NB4 (cell line): Measurements from ENCODE around the gene OSBPL10.

ENCODE experiments used
- DNase-seq: peaks from one replicate; pipeline ENCODE4 v3.0.0; 2010; ENCODE audit warnings: low read depth
- H3K4me3 ChIP-seq: one replicate; pipeline ENCODE4 v1.5.1; 2011; ENCODE audit warnings: mild to moderate bottlenecking, low read depth, low read length, moderate library complexity
- CTCF ChIP-seq: IDR thresholded peaks from one replicate; pipeline ENCODE4 v1.5.1; 2012; ENCODE audit warnings: low read depth, low read length
- MAX ChIP-seq: IDR thresholded peaks from 2 replicates; pipeline ENCODE4 v1.6.1; 2011; ENCODE audit warnings: low read depth, low read length
- MYC ChIP-seq: IDR thresholded peaks from 2 replicates; pipeline ENCODE4 v1.6.1; 2011; ENCODE audit warnings: low read depth, low read length
- POLR2A ChIP-seq: IDR thresholded peaks from 2 replicates; pipeline ENCODE4 v1.6.1; 2011; ENCODE audit warnings: mild to moderate bottlenecking; ENCODE audit not compliant: insufficient read length; ENCODE audit errors: extremely low read depth

OSBPL10 gene

DNA sequence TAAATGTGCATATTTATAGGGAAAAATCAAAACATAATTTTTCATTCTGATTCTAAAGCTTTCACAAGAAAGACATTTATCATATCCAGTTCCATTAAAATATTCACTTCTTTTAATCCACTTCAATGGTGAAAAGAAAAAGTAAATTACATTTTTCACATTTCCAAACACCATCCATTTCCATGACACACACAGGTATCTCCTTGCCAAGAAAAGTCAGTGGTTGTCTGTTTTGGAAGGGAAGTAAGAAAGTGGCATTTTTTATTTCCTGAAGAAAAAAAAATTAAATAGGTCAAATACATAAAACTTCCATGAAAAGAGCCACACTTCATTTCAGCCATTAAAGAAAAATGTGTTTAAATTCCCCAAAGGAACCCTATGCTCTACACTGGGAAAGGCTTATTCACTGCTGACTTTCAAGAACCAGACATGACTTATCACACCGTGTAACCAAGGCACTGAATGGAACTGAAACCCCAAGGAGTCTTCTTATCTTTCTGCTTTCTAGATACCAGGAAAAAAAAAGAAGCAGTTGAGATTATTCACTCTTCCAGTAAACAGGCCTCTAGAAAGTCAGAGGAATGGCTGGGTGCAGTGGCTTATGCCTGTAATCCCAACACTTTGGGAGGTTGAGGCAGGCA is 44.5 kb downstream of the OSBPL10 start:
- no peak for TF ChIP-seq POLR2A
- no peak for TF ChIP-seq MAX
- TF ChIP-seq CTCF = no peak
- no peak for TF ChIP-seq MYC
- no peak overlapping the region for H3K4me3 ChIP-seq
- no peak for DNase-seq

GRCh38 chr3:31934866-31935265 is 46.2 kb downstream of the OSBPL10 start:
- no peak overlapping the region for H3K4me3 ChIP-seq
- DNase-seq = no peak
- no peak for TF ChIP-seq POLR2A
- no peak for TF ChIP-seq MYC
- TF ChIP-seq MAX = no peak
- TF ChIP-seq CTCF = no peak

- TF ChIP-seq MAX (no peak), CTCF (no peak), MYC (no peak), POLR2A (no peak)
- DNase-seq = peak; percentile 79
- H3K4me3 ChIP-seq = no peak overlapping the region
Measured at GRCh38 chr3:31934018-31934417, 47.0 kb downstream of the OSBPL10 start.

DNA sequence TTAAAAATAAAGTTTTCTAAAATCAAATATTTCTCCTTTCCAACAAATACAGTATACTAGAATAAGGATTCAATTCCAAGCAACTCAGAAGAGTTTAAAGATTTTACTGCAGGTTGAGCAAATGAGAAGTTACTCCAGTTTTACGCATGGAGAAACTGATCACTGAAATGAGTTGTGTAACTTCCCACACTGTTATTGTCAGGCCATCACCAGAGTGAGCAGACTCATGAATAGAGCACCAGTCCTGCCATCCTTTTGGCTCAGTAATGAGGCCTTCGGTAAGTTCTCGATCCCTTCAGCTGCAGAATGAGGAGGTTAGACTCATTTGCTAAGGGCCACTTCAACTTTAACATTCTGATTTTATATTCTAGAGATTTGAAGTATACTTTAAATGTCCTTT is 48.1 kb downstream of the OSBPL10 start:
- H3K4me3 ChIP-seq = no peak overlapping the region
- DNase-seq = peak; percentile 57
- TF ChIP-seq POLR2A = no peak
- TF ChIP-seq MAX = no peak
- TF ChIP-seq CTCF = no peak
- no peak for TF ChIP-seq MYC

GRCh38 chr3:31929826-31930502 is 51.1 kb downstream of the OSBPL10 start:
- H3K4me3 ChIP-seq = no peak overlapping the region
- no peak for TF ChIP-seq MYC
- TF ChIP-seq MAX = no peak
- no peak for TF ChIP-seq POLR2A
- TF ChIP-seq CTCF = no peak
- no peak for DNase-seq
